ENCODE measurements around the gene PTGIR. TPM values are rescaled to one million over a fixed set of nuclear protein-coding genes. Genes with fewer than 3 reads are reported as not detected.

The PTGIR gene
- polyA plus RNA-seq, 1 experiment, result 27.8 TPM

GRCh38 chr19:46611776-46612175 is 13.1 kb downstream of the PTGIR start:
- Histone ChIP-seq H3K36me3 (ENCODE audit: control insufficient read depth, insufficient read depth, low read length) (peaks cover 36% of the 10 kb centered on the region), H3K4me3 (ENCODE audit: low read depth, low read length) (no peak overlapping the region), H3K27me3 (ENCODE audit: control insufficient read depth, insufficient read depth, low read length) (no peaks in the 10 kb centered on the region)
- TF ChIP-seq, protein P1, sequence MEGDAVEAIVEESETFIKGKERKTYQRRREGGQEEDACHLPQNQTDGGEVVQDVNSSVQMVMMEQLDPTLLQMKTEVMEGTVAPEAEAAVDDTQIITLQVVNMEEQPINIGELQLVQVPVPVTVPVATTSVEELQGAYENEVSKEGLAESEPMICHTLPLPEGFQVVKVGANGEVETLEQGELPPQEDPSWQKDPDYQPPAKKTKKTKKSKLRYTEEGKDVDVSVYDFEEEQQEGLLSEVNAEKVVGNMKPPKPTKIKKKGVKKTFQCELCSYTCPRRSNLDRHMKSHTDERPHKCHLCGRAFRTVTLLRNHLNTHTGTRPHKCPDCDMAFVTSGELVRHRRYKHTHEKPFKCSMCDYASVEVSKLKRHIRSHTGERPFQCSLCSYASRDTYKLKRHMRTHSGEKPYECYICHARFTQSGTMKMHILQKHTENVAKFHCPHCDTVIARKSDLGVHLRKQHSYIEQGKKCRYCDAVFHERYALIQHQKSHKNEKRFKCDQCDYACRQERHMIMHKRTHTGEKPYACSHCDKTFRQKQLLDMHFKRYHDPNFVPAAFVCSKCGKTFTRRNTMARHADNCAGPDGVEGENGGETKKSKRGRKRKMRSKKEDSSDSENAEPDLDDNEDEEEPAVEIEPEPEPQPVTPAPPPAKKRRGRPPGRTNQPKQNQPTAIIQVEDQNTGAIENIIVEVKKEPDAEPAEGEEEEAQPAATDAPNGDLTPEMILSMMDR (IDR thresholded peaks at IDR 0.05; ENCODE audit: insufficient read depth, low read depth, low read length), result no peak
- CTCF ChIA-PET, result interaction anchor here (0.6 to 22.7 kb wide), 7 partner anchors 9 to 235 kb away, joined by 3 to 347 read pairs (median 3); partner anchors contain the start of gene DACT3
- DNase-seq (ENCODE audit: low read depth), result no peak
- POLR2A ChIA-PET, result no interaction called here

- POLR2A ChIA-PET, result interaction anchor here (0.6 kb wide), 1 partner anchor 616 kb away, joined by 3 read pairs; no protein-coding TSS in a partner anchor
- Histone ChIP-seq H3K4me3 (ENCODE audit: low read depth, low read length) (no peak overlapping the region), H3K36me3 (ENCODE audit: control insufficient read depth, insufficient read depth, low read length) (peaks cover 39% of the 10 kb centered on the region), H3K27me3 (ENCODE audit: control insufficient read depth, insufficient read depth, low read length) (no peaks in the 10 kb centered on the region)
- no peak for DNase-seq (ENCODE audit: low read depth)
- TF ChIP-seq, protein P1 (IDR thresholded peaks at IDR 0.05; ENCODE audit: insufficient read depth, low read depth, low read length), result no peak
- CTCF ChIA-PET, result interaction anchor here (0.6 to 22.7 kb wide), 8 partner anchors 10 to 1398 kb away, joined by 3 to 347 read pairs (median 3); partner anchors contain the start of gene DACT3
Measured at GRCh38 chr19:46610851-46611770, 13.8 kb downstream of the PTGIR start.

DNA sequence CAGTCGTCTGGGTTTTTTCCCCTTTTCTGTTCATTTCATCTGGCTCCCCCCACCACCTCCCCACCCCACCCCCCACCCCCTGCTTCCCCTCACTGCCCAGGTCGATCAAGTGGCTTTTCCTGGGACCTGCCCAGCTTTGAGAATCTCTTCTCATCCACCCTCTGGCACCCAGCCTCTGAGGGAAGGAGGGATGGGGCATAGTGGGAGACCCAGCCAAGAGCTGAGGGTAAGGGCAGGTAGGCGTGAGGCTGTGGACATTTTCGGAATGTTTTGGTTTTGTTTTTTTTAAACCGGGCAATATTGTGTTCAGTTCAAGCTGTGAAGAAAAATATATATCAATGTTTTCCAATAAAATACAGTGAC is 14.5 kb downstream of the PTGIR start:
- TF ChIP-seq, protein P1 (IDR thresholded peaks at IDR 0.05; ENCODE audit: insufficient read depth, low read depth, low read length), result no peak
- H3K27me3 ChIP-seq (ENCODE audit: control insufficient read depth, insufficient read depth, low read length), result no peaks in the 10 kb centered on the region
- DNase-seq (ENCODE audit: low read depth), result no peak
- POLR2A ChIA-PET, result no interaction called here
- H3K4me3 ChIP-seq (ENCODE audit: low read depth, low read length), result no peak overlapping the region
- CTCF ChIA-PET, result interaction anchor here (0.6 to 22.7 kb wide), 4 partner anchors 10 to 1399 kb away, joined by 3 to 347 read pairs (median 4); partner anchors contain the start of gene DACT3
- peaks cover 44% of the 10 kb centered on the region for H3K36me3 ChIP-seq (ENCODE audit: control insufficient read depth, insufficient read depth, low read length)

- no peaks in the 10 kb centered on the region for H3K27me3 ChIP-seq (ENCODE audit: control insufficient read depth, insufficient read depth, low read length)
- no peak for DNase-seq (ENCODE audit: low read depth)
- POLR2A ChIA-PET, result no interaction called here
- TF ChIP-seq, protein P1 (IDR thresholded peaks at IDR 0.05; ENCODE audit: insufficient read depth, low read depth, low read length), result no peak
- H3K4me3 ChIP-seq (ENCODE audit: low read depth, low read length), result no peak overlapping the region
- H3K36me3 ChIP-seq (ENCODE audit: control insufficient read depth, insufficient read depth, low read length), result peaks cover 44% of the 10 kb centered on the region
- CTCF ChIA-PET, result interaction anchor here (22.7 kb wide), 1 partner anchor 51 kb away, joined by 347 read pairs; the partner anchor contains the start of gene DACT3
Measured at GRCh38 chr19:46609511-46610412, 15.1 kb downstream of the PTGIR start.

Measured in BJ (cell line).